ENCODE data around the gene ANKRD2. TPM values are rescaled to one million over a fixed set of nuclear protein-coding genes. Genes with fewer than 3 reads are reported as not detected.

ANKRD2 gene
- total RNA-seq, 1 donor from 2014 or later = not detected

DNA sequence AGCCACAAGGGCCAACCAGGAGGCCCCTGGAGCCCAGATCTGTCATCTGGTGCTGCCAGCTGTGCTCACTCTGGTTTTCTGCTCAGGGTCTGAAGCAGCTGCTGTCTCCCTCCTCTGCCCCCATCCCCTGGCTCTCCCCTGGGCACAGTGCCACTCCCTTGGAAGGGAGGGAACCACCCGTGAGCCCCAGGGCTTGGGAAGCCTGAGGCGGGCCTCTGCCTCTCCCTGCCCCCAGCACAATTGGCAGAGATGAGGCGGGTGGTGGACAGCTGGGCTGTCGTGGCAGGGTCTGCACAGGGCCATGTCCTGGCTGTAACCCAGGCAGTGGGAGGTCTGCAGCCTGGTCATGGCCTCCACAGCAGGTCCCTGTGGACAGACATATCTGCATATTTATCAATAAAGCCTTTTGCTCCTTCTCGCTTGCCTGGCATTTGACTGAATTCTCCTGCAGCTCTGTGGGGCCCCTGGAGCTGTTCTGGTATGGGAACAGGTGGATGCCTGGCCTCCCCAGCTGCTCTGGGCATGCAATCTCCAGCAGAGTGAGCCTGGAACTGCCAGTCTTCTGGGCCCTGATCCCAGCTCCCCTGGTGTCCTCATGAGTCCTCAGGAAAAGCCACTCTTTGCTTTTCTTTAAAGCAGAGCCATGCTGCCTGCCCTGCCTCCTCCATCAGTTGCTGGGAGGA lies 1.6 kb upstream of the ANKRD2 start:
- Mint-ChIP-seq H3K36me3 (ENCODE audit: low read depth) (no peaks in the 10 kb centered on the region), H3K4me1 (no peaks in the 10 kb centered on the region), H3K27ac (no peak overlapping the region), H3K9me3 (no peaks in the 10 kb centered on the region), H3K4me3 (no peak overlapping the region), H3K27me3 (peaks cover 4% of the 10 kb centered on the region)
- DNase-seq = no peak
- ATAC-seq (ENCODE audit: low read depth) = no peak
- ChIA-PET CTCF (interaction anchor here (0.7 to 2.3 kb wide), 4 partner anchors 14 to 471 kb away, joined by 3 to 9 read pairs (median 6); partner anchors contain the start of genes HOGA1 and ZFYVE27), POLR2A (interaction anchor here (1.2 kb wide), 1 partner anchor 166 kb away, joined by 4 read pairs; the partner anchor contains the start of gene ZFYVE27)
- TF ChIP-seq, protein P1, sequence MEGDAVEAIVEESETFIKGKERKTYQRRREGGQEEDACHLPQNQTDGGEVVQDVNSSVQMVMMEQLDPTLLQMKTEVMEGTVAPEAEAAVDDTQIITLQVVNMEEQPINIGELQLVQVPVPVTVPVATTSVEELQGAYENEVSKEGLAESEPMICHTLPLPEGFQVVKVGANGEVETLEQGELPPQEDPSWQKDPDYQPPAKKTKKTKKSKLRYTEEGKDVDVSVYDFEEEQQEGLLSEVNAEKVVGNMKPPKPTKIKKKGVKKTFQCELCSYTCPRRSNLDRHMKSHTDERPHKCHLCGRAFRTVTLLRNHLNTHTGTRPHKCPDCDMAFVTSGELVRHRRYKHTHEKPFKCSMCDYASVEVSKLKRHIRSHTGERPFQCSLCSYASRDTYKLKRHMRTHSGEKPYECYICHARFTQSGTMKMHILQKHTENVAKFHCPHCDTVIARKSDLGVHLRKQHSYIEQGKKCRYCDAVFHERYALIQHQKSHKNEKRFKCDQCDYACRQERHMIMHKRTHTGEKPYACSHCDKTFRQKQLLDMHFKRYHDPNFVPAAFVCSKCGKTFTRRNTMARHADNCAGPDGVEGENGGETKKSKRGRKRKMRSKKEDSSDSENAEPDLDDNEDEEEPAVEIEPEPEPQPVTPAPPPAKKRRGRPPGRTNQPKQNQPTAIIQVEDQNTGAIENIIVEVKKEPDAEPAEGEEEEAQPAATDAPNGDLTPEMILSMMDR (IDR thresholded peaks at IDR 0.05) = no peak
- intact Hi-C loops (cut with micrococcal nuclease) = no loop called here

DNA sequence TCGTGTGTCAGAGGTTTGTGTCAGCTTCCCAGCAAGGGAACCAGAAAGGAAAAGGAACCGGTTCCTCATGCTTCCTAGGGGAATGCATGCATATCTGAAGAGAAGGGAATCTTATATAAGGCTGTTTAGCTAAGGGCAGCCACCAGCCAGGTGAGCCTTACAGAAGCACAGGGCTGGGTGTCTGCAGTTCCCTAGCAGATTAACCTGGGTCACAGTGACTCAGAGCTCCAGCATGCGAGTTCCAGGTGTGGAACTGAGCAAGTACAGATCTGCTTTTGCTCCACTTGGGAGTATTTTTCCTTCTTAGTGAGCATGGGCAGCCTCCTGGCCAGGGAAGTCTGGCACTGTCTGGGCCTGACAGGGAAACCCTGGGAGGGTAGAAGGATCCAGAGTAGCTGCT lies 957 bp upstream of the ANKRD2 start:
- POLR2A ChIA-PET = interaction anchor here (0.5 to 1.2 kb wide), 2 partner anchors 107 to 165 kb away, joined by 4 read pairs; partner anchors contain the start of gene ZFYVE27
- H3K4me3 Mint-ChIP-seq = no peak overlapping the region
- no peaks in the 10 kb centered on the region for H3K9me3 Mint-ChIP-seq
- no peaks in the 10 kb centered on the region for H3K36me3 Mint-ChIP-seq (ENCODE audit: low read depth)
- TF ChIP-seq, protein P1 (IDR thresholded peaks at IDR 0.05) = no peak
- ATAC-seq (ENCODE audit: low read depth) = no peak
- no peak for DNase-seq
- CTCF ChIA-PET = interaction anchor here (0.7 to 2.3 kb wide), 6 partner anchors 10 to 470 kb away, joined by 3 to 9 read pairs (median 4); partner anchors contain the start of genes HOGA1 and ZFYVE27
- H3K4me1 Mint-ChIP-seq = no peaks in the 10 kb centered on the region
- intact Hi-C loops (cut with micrococcal nuclease) = loop anchor here (1.0 kb wide), 2 partner anchors 105 to 160 kb away; no protein-coding TSS in a partner anchor
- no peak overlapping the region for H3K27ac Mint-ChIP-seq
- peaks cover 4% of the 10 kb centered on the region for H3K27me3 Mint-ChIP-seq

DNA sequence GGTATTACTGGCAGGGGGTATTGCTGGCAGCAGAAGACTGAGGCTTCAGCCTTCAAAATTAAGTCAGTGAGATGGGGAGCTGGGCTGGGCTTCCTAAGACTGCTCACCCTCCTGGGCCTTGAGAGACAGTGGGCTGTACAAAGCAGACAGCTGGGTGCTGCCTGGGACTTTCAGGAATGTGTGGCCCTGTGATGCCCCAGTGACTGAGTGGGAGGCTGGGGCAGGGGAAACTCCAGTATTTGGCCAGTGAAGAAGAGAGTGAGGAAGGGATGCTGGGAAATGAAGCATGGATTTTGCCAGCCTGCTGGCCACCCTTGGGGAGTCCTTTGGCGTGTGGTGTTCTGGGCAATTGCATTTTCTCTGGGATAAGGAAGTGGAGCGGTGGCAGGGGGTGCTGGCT lies 442 bp downstream of the ANKRD2 start:
- CTCF ChIA-PET = interaction anchor here (1.2 to 1.6 kb wide), 2 partner anchors 160 to 163 kb away, joined by 3 read pairs; no protein-coding TSS in a partner anchor
- Mint-ChIP-seq H3K27ac (no peak overlapping the region), H3K9me3 (no peaks in the 10 kb centered on the region), H3K4me1 (no peaks in the 10 kb centered on the region), H3K27me3 (peaks cover 4% of the 10 kb centered on the region), H3K4me3 (no peak overlapping the region), H3K36me3 (ENCODE audit: low read depth) (no peaks in the 10 kb centered on the region)
- no peak for DNase-seq
- intact Hi-C loops (cut with micrococcal nuclease) = no loop called here
- POLR2A ChIA-PET = no interaction called here
- no peak for ATAC-seq (ENCODE audit: low read depth)
- TF ChIP-seq, protein P1 (IDR thresholded peaks at IDR 0.05) = no peak

DNA sequence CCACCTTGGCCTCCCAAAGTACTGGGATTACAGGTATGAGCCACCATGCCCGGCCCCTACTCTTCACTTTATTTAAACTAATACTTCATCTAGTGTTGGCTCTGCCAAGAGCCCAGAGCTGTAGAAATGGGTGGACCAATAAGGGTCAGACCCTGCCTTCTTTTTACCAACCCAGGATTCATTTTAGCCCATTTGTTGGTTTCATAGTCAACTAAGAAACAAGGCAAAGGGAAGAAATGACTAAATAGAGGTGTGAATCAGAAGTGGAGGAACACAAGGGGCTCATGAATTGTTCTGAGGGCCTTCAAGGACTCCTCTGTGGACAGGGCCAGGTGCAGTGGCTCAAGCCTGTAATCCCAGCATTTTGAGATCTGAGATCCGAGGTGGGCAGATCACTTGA lies 1.1 kb downstream of the ANKRD2 start:
- Mint-ChIP-seq H3K27ac (no peak overlapping the region), H3K9me3 (no peaks in the 10 kb centered on the region), H3K27me3 (peaks cover 4% of the 10 kb centered on the region), H3K36me3 (ENCODE audit: low read depth) (no peaks in the 10 kb centered on the region), H3K4me1 (no peaks in the 10 kb centered on the region), H3K4me3 (no peak overlapping the region)
- ATAC-seq (ENCODE audit: low read depth) (no peak), DNase-seq (no peak)
- ChIA-PET CTCF (interaction anchor here (1.2 to 1.6 kb wide), 3 partner anchors 157 to 163 kb away, joined by 3 read pairs; no protein-coding TSS in a partner anchor), POLR2A (no interaction called here)
- TF ChIP-seq, protein P1 (IDR thresholded peaks at IDR 0.05) = no peak
- intact Hi-C loops (cut with micrococcal nuclease) = no loop called here

DNA sequence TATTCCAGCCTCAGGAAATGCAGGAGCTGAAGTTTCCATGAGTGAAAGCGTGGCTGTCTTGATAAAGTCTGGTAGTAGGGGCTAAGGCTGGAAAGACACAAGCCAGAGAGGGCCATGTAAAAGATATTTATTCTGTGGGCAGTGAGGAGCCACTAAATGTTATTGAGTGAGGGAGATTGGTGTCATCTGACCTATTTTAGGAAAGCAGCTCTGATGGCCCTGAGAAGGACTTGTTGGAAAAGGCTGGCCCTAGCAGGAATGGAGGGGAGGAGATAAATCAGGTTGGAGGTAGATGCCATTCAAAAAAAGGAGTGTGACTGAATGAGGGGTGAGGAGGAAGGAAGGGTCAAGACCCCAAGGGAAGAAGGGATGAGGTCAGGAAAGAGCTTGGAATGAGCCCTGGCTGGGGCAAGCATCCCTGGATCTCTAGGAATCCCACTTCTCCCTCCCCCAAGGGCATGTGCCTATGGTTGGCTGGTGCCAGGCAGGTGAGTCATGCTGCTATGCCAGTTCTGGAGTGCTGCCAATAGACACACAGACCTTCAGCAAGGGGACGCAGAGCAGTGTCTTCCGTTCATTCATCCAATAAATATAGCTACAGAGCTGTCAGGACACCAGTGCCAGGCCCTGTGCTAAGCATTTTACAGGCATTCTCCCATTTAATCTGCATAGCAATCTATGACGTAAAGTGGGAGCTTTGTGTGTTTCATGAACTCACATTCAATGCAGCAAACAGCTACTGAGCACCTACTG lies 2.0 kb downstream of the ANKRD2 start:
- no peak overlapping the region for H3K4me3 Mint-ChIP-seq
- TF ChIP-seq, protein P1 (IDR thresholded peaks at IDR 0.05) = no peak
- H3K4me1 Mint-ChIP-seq = no peaks in the 10 kb centered on the region
- ChIA-PET CTCF (interaction anchor here (1.2 to 1.5 kb wide), 2 partner anchors 156 to 162 kb away, joined by 3 read pairs; no protein-coding TSS in a partner anchor), POLR2A (no interaction called here)
- H3K27ac Mint-ChIP-seq = no peak overlapping the region
- peaks cover 4% of the 10 kb centered on the region for H3K27me3 Mint-ChIP-seq
- ATAC-seq (ENCODE audit: low read depth) (no peak), DNase-seq (no peak)
- H3K9me3 Mint-ChIP-seq = no peaks in the 10 kb centered on the region
- intact Hi-C loops (cut with micrococcal nuclease) = no loop called here
- H3K36me3 Mint-ChIP-seq (ENCODE audit: low read depth) = no peaks in the 10 kb centered on the region
